Lower leg skin (tissue), 3 donors: ENCODE results near the gene NEU1.

Source experiments
- CTCF ChIP-seq, 3 donors: fragments of 450-650 bp; IDR thresholded peaks; one replicate each; pipeline ENCODE4 v1.5.1; 2016; ENCODE audit warnings: antibody characterized with exemption in 3 of 3, mild to moderate bottlenecking in 3 of 3, moderate library complexity in 2 of 3
- POLR2A ChIP-seq, 2 donors: fragments of 450-650 bp; IDR thresholded peaks; one replicate each; pipeline ENCODE4 v1.6.1; 2016 to 2017; ENCODE audit warnings: antibody characterized with exemption in 2 of 2, mild to moderate bottlenecking in 1 of 2, moderate library complexity in 1 of 2

DNA sequence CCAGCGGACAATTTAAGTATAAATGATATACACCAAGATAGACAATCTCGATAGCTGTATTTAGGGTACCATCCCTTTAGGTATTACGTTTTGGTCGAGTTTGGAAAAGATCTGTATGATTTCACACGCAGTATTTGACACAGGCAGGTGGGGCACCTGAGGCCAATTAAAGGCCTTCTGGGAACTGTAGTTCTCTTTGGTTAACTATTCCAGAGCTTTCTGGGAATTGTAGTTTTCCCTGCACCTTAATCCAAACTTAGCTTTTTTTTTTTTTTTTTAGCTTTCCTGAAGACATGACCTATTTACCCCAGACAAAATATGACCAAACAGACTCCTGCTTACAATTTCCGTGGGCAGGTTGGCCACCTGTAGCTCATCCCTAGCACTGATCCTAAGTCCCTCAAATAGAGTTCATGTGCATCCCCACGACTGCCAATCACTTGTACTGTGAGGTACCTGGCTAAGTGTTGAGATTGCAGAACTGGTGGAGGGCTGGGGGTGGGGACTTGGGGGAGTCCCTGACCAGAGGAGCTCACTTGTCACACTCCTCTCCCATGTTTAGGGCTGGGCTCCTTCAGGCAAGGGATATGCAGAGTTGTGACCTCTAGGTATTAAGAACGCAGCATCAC is 35.9 kb upstream of the NEU1 start:
- no peak for TF ChIP-seq CTCF (IDR thresholded peaks at IDR 0.05)
- no peak for TF ChIP-seq POLR2A (IDR thresholded peaks at IDR 0.05)
